Measurements from ENCODE around the gene IFT20.

IFT20 gene

DNA sequence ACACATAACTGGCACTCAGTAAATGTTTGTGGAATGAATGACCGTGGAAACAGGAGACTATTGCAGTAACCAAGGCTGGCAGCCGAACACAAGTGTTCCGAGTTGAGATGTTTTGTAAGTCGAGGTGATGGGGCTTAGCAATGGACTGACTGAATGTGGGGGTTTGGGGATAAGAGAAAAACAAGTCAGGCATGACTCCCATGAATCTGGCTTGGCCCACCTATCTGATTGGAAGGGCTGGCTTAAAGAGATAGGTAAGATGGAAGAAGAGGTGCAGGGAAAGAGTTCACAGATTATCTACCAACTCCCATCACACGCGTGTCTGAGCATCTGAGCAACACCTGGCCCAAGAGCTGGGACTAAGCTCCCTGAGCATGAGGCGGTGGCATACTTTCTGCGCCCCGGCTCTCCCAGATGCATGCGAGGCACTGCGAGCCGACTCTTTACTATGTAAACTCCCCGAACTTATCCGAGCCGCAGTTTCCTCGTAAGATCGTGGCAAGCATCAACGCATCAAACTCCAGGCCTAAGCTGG lies 539 bp downstream of the IFT20 start:
- no peak for DNase-seq (ENCODE audit: low spot score)

DNA sequence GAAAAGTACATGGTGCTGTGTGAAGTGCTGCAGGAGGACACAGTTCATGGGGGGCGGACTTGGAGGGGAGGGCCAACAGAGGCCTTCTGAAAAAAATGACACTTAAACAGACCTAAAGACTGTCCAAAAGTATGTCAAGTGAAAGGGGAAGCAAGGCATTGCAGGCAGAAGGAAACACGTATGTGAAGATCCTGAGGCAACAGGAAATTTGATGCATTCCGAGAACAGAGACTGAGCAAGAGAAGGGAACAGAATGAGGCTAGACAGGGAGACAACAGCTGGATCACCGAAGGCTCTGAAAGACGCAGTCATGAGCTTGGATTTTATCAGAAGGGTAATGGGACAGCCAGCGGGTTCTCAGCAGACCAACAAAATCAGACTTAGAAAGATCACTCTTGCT lies 1.1 kb downstream of the IFT20 start:
- DNase-seq (ENCODE audit: low spot score), result no peak

DNA sequence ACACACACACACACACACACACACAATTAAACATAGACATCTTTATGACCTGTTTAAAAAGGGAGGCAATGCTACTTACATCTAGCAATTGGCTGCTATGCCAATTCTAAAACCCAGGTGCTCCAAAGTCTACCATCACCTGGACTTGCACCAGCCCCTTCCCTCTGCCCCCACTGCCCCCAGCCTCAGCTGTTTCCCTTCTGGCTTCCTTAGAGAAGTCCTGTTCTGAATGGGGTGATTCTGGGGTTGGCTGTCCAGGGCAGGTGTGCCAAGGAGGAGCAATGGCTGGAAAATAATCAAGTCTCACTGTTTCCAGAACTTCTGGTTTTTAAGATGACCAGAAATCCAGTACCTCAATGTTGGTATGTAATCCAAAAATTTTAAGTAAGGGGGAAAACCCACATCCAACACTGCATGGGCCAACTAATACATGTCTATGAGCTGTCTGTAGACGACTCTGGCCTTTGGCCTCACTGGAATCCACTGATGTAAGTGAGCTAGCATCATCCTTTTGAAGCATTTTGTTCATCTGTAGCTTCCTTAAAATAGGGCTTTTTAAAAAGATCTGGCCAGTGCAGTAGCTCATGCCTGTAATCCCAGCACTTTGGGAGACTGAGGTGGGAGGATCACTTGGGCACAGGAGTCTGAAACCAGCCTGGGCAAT lies 2.1 kb downstream of the IFT20 start:
- DNase-seq (ENCODE audit: low spot score), result no peak

DNA sequence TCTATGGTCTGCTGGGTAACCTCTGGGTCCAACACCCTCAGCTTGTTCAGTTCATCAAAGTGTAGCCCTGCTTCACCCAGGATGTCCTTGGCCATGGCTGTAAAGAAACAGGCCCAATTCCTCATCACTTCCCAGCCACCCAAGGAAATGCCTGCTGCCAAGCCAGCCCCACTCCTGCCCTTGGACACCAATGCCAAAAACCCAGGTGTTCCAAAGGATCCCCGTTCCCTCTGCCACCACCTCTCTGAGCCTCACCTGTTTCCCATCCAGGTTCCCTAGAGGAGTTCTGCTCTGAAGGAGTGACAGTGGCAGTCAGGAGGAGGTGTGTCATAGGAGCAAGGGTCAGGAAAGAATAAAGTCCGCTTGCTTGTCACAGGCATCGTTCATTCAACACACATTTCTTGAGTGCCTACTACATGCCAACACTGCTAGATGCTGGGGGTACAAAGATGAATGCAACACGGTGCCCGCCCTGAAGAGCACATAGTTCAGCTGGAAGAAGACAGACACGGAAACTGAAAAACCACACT lies 3.3 kb downstream of the IFT20 start:
- DNase-seq (ENCODE audit: low spot score), result no peak

DNA sequence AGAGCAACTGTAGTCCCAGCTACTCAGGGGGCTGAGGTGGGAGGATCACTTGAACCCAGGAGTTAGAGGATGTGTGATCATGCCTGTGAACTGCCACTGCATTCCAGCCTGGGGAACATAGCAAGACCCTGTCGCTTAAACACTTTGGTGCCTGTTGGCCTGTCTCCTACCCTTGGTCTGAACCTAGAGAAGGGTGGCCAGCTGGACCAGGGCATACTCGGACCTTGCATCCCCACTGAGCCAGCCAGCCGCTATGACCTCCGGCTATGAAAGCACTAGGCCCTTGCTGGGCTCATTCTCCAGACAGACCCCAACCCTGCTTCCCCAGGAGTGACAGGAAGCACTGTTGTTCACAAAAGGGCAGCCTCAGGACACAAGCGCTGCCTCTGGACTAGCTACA lies 4.6 kb downstream of the IFT20 start:
- DNase-seq (ENCODE audit: low spot score), result no peak

DNA sequence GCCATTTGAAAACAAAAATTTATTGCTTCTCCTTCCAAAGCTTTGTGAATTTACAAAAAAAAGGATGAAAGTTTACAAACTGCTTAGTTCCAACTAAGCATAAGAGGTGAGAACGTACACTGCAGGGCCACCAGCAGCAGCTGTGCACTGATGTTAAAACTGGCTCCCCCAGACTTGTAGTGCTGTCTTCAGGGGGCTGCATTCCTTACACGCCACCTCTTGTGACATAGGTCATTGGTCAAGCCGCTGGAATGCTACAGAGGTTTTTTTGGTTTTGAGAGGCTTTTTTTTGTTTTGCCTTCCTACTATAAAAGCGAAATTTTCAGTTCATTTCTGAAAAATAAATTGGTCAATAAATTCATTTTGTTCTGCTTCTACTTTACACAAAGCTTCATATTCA lies 6.9 kb downstream of the IFT20 start:
- DNase-seq (ENCODE audit: low spot score), result no peak

DNA sequence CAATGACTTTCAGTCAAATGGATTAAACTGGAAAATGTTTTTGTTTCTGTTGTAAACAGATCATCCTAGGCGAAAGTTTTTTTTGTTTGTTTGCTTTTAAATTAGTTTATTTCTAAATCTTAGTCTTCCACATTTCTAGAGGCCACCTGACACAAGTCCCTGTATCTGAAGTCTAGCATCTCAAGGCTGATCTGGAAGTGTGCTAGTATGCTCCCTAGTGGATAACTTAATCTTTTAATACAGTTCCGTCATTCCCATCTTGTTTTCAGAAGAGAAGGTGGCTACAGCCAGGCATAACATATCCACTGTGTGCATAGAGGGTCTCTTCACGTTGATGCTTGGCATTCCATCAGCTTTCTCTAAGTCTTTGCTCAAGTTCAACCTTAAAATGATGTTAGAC lies 7.6 kb downstream of the IFT20 start:
- no peak for DNase-seq (ENCODE audit: low spot score)

DNA sequence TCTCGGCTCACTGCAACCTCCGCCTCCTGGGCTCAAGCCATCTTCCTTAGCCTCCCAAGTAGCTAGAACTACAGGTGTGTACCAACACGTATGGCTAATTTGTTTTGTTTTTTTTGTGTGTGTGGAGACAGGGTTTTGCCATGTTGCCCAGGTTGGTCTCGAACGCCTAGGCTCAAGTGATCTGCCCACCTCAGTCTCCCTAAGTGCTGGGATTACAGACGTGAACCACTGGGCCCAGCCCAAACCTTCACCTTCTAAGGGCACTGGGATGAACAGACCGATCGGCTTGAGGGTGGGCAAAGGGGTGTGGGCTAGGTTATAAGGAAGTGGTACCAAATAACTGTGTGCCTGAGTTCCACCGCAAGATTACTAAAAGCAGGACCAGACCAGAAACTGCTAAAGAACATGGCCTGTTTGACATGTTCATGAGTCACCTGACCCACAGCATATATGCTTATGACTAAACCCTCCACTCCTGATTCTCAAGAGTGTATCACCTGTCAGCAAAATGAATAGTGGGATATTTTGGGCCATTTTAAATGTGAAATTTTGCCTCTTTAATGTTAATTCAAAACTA lies 8.2 kb downstream of the IFT20 start:
- DNase-seq (ENCODE audit: low spot score), result no peak

DNA sequence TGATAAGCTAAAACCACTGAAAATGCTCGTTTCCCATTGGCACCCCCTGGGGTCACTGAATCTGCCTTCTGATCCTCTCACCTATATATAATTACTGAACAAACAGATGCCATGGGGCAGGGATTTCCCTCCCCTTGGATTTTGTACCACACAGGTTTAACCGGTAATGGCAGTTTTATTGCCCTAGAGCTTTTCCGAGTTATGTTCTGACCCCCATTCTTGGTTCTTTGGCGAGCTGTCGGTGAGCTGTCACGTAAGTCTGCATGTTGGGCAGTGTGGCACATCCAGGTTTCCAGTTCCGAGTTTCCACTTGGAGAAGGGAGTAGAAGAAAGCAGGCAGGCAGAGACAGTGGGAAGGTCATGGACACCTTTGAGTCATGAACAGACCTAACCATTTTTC lies 9.2 kb downstream of the IFT20 start:
- DNase-seq (ENCODE audit: low spot score), result no peak

DNA sequence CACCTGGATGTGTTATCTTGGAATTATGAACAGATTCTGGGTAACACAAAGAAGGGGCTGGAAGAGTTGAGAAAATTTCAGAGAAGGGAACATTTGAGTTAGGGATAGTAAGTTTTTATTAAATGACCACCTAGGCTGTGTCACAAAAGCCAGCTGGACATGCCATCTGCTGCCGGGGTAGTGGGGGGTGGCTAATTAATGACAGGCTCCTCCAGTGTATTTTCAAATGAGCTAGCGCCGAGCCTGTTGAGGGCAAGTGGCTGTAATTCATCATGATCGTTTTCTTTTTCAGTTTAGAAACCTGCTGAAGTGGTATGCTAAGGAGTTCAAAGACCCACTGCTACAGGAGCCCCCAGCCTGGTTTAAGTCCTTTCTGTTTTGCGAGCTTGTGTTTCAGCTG lies 10.1 kb downstream of the IFT20 start:
- no peak for DNase-seq (ENCODE audit: low spot score)

DNA sequence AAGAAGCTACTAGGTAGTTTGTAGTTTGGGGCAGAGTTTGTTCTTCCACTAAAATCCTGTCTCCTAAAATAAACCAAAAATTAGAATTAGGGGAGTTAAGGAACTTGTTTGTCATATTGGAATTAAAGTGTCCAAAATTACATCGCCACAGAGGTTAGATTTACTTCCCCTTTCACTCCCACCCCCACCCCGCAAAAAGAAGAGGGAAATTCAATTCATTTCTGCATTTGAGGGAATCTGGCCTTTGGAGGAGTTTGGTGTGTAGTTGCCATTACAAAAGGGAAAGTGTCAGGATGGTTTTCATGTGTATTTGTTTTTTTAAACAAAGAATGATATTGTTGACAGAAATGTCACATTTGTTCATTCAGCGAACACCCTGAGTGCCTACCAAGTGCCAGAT lies 10.5 kb downstream of the IFT20 start:
- no peak for DNase-seq (ENCODE audit: low spot score)

DNA sequence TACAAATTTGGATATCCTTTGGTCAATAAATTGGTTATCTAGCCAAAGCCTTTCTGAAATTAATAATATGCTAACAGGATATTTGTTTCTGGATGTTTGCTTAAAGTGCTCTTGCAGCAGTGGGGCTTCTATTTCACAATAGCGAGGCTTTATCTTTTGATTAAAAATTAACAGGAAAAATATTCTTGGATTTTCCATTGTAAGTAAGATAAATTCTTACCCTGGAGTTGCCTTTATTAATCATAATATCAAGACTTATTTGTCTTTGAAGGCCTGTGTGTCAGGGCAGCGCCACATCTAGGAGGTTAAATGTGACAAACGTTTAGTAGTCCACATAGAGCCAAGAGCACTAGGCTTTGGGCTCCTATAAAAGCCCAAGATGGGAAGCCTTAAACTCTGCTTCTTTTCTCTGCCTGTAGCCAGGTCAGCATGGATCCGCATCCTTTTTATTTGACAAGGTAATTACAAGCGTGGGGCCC lies 11.0 kb downstream of the IFT20 start:
- no peak for DNase-seq (ENCODE audit: low spot score)

DNA sequence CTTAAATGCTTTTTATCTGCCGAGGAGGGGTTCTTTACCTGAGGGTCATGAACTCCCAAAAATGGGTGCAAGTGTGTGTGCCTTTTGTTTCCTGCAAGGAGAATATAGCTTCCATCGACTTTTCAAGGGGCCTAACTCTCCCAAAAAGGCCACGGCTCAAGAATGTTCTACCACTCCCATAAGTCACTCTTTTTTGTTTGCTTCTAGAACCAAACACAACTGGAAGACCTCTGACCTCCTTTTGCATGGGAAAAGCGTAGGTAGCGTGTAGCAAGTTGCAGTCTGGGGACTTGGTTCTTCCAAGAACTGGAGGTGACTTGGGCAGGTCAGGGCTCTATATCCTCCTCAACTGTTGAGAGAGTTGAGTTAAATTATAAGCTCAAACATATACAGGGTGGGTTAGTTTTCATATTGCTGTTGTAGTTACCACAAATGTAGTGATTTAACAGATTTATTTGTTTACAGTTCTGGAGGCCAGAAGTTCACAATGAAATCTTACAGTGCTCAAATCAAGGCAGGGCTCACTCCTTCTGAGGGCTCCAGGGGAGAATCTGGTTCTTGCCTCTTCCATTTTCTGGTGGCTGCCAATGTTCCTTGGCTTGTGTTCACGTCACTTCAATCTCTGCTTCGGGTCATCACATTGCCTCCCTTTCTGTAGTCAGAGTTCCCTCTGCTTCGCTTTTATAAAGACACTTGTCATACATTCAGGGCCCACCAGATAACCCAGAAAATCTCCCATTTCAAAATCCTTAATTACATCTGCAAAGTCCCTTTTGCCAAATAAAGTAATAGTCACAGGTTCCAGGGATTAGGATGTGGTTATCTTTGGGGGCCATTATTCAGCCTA lies 14.8 kb downstream of the IFT20 start:
- no peak for DNase-seq (ENCODE audit: low spot score)

DNA sequence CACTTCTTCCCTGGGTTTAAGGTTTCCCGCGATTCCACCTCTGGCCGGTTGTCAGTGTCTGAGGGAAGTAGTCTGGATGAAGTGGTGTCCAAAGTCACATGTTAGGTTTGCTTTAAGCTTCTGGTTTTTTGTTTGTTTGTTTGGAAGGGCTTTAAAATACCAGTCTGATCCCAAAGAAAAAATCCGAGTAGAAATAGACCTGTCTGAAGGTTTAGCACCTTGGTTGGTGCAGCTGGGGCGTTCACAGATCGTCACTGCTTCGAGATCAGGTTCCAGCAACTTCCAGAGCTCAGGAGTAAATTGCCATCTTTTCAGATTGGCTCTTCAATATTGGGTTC lies 15.7 kb downstream of the IFT20 start:
- DNase-seq (ENCODE audit: low spot score), result no peak

DNA sequence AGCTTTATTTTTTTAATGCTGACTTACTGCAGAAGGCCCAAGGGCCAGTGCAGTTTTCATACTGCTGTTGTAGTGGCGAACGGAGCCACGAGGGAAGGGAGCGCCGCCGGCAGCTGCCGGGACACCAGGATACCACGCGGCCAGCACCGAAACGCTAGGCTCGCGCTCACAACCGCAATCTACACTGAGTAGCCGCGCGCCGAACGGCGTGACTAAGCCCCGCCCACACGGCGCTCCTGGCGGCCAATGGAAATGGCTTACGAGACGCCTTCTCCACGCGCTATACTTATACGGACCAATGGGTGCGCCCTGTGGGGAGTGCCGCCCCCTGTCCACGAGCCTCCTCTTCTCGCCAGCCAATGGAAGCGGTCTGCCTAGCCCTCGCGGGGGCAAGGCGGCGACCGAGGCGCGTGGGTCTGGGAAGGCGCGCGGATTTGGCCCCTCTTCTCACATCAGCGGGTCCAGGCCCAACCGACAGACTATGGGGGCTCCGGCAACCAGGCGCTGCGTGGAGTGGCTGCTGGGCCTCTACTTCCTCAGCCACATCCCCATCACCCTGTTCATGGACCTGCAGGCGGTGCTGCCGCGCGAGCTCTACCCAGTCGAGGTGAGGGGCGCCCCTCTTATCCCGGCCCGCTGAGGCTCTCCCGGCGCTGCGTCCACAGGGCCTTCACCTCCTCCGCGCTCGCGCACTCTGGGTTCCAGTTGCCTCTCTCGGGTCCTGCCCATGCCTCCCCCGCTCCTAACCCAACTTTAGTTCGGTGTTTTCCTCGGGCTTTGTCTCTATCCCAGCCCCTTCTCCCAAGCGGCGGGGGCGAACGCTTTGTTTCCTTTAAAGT lies 16.3 kb downstream of the IFT20 start, which contains the start of gene TMEM97:
TSS of gene TMEM97 (plus strand) at position 442 of the 839 bp plus-strand sequence. CDS start at position 482, 40 bp downstream.
- DNase-seq (ENCODE audit: low spot score), result peak; percentile 97

DNA sequence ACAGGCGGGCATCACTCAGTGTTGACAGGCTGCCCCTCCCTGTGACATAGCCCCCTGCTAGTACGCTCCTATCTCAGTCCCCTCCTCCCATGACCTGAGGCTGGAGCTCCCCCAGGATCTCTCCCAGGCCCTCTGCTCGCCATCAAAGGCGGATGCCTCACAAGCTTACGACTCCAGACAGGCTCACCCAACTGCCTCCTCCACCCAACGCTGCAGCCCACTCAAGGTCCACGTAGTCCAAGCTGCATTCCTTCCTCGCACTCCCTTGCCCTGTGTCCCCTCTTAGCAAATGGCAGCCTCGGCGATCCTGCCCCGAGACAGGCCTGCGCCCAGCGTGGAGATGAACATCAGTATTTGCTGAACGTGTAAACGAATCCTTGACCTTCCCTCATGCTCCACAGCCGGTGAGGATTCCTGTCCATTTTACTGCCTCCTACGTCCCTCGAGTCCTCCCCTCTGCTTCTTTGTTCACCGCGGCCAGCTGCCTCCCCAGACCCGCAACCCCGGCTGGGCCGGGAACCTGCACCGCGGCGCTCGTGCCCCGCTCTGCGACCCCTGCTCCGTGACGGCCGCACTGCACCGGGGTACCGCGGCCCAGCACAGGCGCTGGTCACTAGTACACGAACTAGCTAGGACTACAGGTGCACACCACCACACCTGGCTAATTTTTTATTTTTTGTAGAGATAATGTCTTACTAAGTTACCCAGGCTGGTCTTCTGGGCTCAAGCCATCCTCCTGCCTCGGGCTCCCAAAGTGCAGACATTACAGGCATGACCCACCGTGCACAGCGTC lies 17.1 kb downstream of the IFT20 start:
- no peak for DNase-seq (ENCODE audit: low spot score)

DNA sequence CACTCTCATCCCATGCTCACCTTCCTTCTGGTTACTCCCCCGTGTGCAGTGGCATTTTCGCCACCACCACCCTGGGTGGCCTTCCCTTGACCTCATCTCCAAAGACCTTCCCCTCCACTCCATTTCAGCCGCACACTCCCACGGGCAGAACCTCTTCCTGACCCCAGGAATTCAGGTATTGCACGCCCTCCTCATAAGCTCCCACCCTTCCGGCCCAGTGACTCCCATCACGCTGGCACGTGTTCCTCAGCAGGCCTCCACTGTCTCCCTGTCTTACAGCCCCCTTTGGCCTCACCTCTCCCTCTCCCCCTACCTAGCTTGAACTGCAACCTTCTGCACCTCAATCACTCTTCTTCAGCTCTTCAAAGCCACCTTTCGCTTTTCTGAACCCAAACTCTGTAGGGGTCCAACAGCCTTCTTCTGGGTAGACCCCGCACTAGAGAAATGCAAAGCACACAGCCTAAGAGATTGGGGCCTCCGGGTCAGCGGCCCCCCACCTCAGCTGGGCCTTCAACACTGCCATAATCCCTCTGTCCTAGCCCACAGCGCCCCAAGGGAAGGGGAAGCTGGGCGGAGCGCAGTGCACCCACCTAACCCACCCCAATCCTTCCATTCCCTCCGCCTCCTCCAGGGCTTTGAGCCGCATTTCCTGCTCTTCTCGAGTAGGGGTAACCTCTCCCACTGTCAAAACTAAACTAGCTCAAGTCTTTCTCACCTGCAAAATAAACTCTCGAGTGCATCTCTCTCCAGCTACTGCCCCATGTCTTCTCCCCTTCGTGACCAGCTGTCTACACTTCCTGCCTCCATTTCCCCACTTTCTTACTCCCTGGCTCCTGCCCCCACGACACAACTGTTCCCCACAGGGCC lies 17.9 kb downstream of the IFT20 start:
- no peak for DNase-seq (ENCODE audit: low spot score)

DNA sequence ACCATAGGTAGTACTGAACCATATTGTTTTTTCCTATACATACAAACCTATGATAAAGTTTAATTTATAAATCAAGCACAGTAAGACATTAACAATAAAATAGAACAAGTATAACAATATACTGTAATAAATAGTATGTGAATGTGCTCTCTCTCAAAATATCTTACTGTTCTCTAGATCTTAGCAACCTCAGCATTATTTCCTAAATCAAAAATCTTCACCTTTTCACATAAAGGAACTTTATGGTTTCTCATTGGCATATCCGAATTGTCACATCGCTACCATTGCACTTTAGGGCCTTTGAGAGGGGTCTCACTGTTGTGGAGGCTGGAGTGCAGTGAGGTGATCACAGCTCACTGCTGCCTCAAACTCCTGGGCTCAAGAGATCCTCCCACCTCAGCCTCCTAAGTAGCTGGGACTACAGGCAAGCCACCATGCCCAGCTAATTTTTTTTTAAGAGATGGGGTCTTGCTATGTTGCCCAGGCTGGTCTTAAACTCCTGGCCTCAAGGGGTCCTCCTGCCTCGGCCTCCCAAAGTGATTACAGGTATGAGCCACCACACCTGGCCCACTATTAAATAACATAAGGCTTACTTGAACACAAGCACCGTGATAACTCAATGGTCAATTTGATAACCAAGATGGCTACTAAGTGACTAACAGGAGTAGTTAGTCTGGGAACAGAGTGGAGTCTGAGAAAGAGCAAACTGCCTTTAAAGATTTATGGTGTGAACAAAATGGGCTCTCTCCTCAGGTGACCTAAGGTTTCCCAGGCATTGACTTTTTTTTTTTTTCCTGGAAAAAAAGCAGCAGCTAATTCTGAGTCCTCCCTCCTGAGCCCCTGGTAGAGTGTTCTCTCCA lies 19.2 kb downstream of the IFT20 start:
- no peak for DNase-seq (ENCODE audit: low spot score)

DNA sequence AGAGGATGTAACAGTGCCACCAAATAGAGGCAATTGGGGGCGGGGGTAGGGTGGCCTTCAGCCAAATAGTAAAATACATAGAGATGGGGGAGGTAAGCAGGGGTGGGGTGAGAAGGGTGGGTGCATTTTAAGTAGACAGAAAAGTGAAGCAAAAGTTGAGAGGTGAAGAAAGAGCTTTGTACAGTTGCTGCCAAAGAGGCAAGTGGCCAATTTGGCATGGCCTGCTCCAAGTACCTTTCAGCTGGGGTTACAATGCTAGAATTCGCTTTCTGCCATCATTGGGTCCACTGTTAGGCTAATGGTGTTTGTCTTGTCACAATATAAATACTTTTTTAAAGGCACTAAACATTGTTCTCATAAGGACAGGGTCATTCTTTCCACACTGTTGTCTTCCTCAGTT lies 21.4 kb downstream of the IFT20 start:
- no peak for DNase-seq (ENCODE audit: low spot score)
